K562 (cell line): ENCODE data around the gene AKAP6.

Experiments
- ATF4 ChIP-seq: fragments of 450-650 bp; formaldehyde crosslinking; IDR thresholded peaks from 2 replicates; pipeline ENCODE4 v1.4.0; 2022; ENCODE audit warnings: mild to moderate bottlenecking, moderate library complexity
- CTCF ChIP-seq, 3 experiments: IDR thresholded peaks in 2 of 3; conservative IDR thresholded peaks in 1 of 3; 2 replicates each; pipeline ENCODE4 v1.5.1; 2011 to 2012; ENCODE audit warnings: low read length in 3 of 3, mild to moderate bottlenecking in 3 of 3, control low read depth in 2 of 3, improper control_type of control experiment in 1 of 3, inconsistent platforms in 1 of 3, low read depth in 1 of 3, mixed read lengths in 1 of 3, moderate library complexity in 1 of 3; ENCODE audit not compliant: insufficient read depth in 2 of 3
- HNRNPLL ChIP-seq: fragments of 200-400 bp; formaldehyde crosslinking; IDR thresholded peaks from 2 replicates; pipeline ENCODE4 v1.6.1; 2017; ENCODE audit warnings: low read length, low read depth, mild to moderate bottlenecking; ENCODE audit not compliant: poor library complexity, severe bottlenecking
- L3MBTL2 ChIP-seq: fragments of 450-650 bp; IDR thresholded peaks from 2 replicates; pipeline ENCODE4 v1.6.1; 2016; ENCODE audit warnings: mild to moderate bottlenecking, moderate library complexity
- MCM5 ChIP-seq: fragments of 450-650 bp; IDR thresholded peaks from 2 replicates; pipeline ENCODE4 v1.6.1; 2016; ENCODE audit warnings: low read depth
- POLR2AphosphoS5 ChIP-seq: IDR thresholded peaks from 2 replicates; pipeline ENCODE4 v1.6.1; 2011; ENCODE audit warnings: mild to moderate bottlenecking, low read depth, low read length, moderate library complexity; ENCODE audit not compliant: control insufficient read depth, insufficient read depth
- RAD21 ChIP-seq, 2 experiments: fragments of 250-450 bp in 1 of 2; fragments of 450-650 bp in 1 of 2; sonication (Bioruptor Pico) in 1 of 2; formaldehyde crosslinking in 1 of 2; IDR thresholded peaks in 1 of 2; conservative IDR thresholded peaks in 1 of 2; 2 replicates each; pipeline versions ENCODE4 v1.4.0 to v1.8.0; 2020 to 2022; ENCODE audit warnings: mild to moderate bottlenecking in 2 of 2, moderate library complexity in 1 of 2
- ZBTB26 ChIP-seq: fragments of 450-650 bp; formaldehyde crosslinking; IDR thresholded peaks from 2 replicates; pipeline ENCODE4 v1.4.0; 2022; ENCODE audit warnings: missing genetic modification characterization
- ZBTB7A ChIP-seq: IDR thresholded peaks from 2 replicates; pipeline ENCODE4 v1.6.1; 2011; ENCODE audit warnings: low read depth, mild to moderate bottlenecking, low read length, moderate library complexity, borderline replicate concordance; ENCODE audit not compliant: control insufficient read depth
- ZKSCAN1 ChIP-seq: fragments of 150-350 bp; IDR thresholded peaks from 2 replicates; pipeline ENCODE4 v1.6.1; 2016; ENCODE audit warnings: low read depth, low read length
- ZNF668 ChIP-seq: fragments of 250-450 bp; sonication (Bioruptor Pico); IDR thresholded peaks from 2 replicates; pipeline ENCODE4 v1.8.0; 2022; ENCODE audit warnings: mild to moderate bottlenecking, inconsistent platforms
- ZNF766 ChIP-seq: fragments of 200-800 bp; sonication (Bioruptor generic); conservative IDR thresholded peaks from 2 replicates; pipeline ENCODE4 v1.6.1; 2016; ENCODE audit warnings: missing genetic modification characterization, missing compliant biosample characterization

GRCh38 chr14:32584079-32584478, 255.0 kb downstream of the AKAP6 start:
- TF ChIP-seq L3MBTL2: no peak
- TF ChIP-seq POLR2AphosphoS5: no peak
- no peak for TF ChIP-seq ZNF766 (CRISPR knock-in tag)
- TF ChIP-seq ZBTB26: no peak
- no peak for TF ChIP-seq ZKSCAN1
- TF ChIP-seq ZBTB7A: no peak
- no peak for TF ChIP-seq HNRNPLL
- TF ChIP-seq MCM5: no peak
- no peak for TF ChIP-seq ZNF668
- no peak for TF ChIP-seq CTCF (IDR thresholded peaks at IDR 0.05 in 2 of 3, conservative IDR thresholded peaks at IDR 0.05 in 1 of 3; ENCODE audit: insufficient read depth in 2 of 3, low read depth in 1 of 3, low read length in 3 of 3)
- TF ChIP-seq ATF4 (CRISPR knock-in tag): no peak
- TF ChIP-seq RAD21 (CRISPR knock-in tag; conservative IDR thresholded peaks at IDR 0.05 in 1 of 2, IDR thresholded peaks at IDR 0.05 in 1 of 2): no peak
